GM12878 (cell line): ENCODE data around the gene PCDHAC2. TPM values are rescaled to one million over a fixed set of nuclear protein-coding genes. Genes with fewer than 3 reads are reported as not detected.

Experiments
- ATAC-seq: fragments of 200-7000 bp; cut with Tn5 transposase; 3 replicates; pipeline ENCODE4 v1.9.1; 2020; ENCODE audit warnings: mild to moderate bottlenecking, moderate library complexity
- BruUV-seq: library from RNA; stranded (reverse); fragments of 400-500 nt; replicated peaks from 2 replicates; lab custom pipeline; 2021; lab: Mats Ljungman, UMichigan
- CTCF ChIA-PET: fragments of 300-600 bp; sonication (Branson Sonifier 250); formaldehyde crosslinking; extraction: SDS; loops from one replicate; lab custom pipeline; 2021; ENCODE audit warnings: inconsistent platforms; lab: Yijun Ruan, JAX
- POLR2A ChIA-PET: fragments of 350-600 bp; formaldehyde crosslinking; extraction: SDS; loops from one replicate; lab custom pipeline; 2021; ENCODE audit warnings: inconsistent platforms; lab: Charles Lee
- RAD21 ChIA-PET: fragments of 300-600 bp; sonication (Branson Sonifier 250); formaldehyde crosslinking; loops from one replicate; lab custom pipeline; 2023; ENCODE audit warnings: antibody characterized with exemption; ENCODE audit not compliant: unreplicated experiment; lab: Charles Lee
- SMC1A ChIA-PET: fragments of 300-600 bp; sonication (Branson Sonifier 250); formaldehyde crosslinking; loops from one replicate; lab custom pipeline; 2023; ENCODE audit not compliant: unreplicated experiment, uncharacterized antibody; lab: Charles Lee
- DNase-seq: peaks from one replicate; pipeline ENCODE4 v3.0.0-alpha.2; 2011; ENCODE audit warnings: low read depth, low spot score
- FAIRE-seq: peaks from 3 replicates; lab custom pipeline; 2011; peaks lifted over from hg19 to GRCh38; lab: Jason Lieb, UNC
- H2AFZ ChIP-seq: 2 replicates; pipeline ENCODE4 v1.6.0; 2011; ENCODE audit warnings: low read depth, low read length, control low read depth; ENCODE audit not compliant: control insufficient read depth
- H3K27ac ChIP-seq: 2 replicates; pipeline ENCODE4 v1.5.1; 2011; ENCODE audit warnings: control low read depth; ENCODE audit not compliant: control insufficient read depth, insufficient read depth
- H3K27me3 ChIP-seq, 2 experiments: replicated peaks in 1 of 2; 2 replicates each; pipeline versions ENCODE4 v1.6.0 to v1.6.1; 2011; ENCODE audit warnings: low read length in 1 of 2; ENCODE audit not compliant: control insufficient read depth in 2 of 2, insufficient read depth in 2 of 2
- H3K36me3 ChIP-seq, 2 experiments: 2 replicates each; pipeline ENCODE4 v1.5.1; 2011; ENCODE audit warnings: low read length in 1 of 2; ENCODE audit not compliant: control insufficient read depth in 2 of 2, insufficient read depth in 2 of 2
- H3K4me1 ChIP-seq: 2 replicates; pipeline ENCODE4 v1.6.1; 2011; ENCODE audit warnings: mild to moderate bottlenecking, low read length, moderate library complexity, mixed read lengths; ENCODE audit not compliant: control insufficient read depth, insufficient read depth
- H3K4me2 ChIP-seq: 2 replicates; pipeline ENCODE4 v1.6.0; 2011; ENCODE audit warnings: control low read depth; ENCODE audit not compliant: control insufficient read depth, insufficient read depth
- H3K4me3 ChIP-seq: fragments of 200-600 bp; sonication (generic); 2 replicates; pipeline ENCODE4 v1.5.1; 2016
- H3K79me2 ChIP-seq: 2 replicates; pipeline ENCODE4 v1.6.0; 2011; ENCODE audit warnings: low read length; ENCODE audit not compliant: control insufficient read depth, insufficient read depth
- H3K9ac ChIP-seq: 2 replicates; pipeline ENCODE4 v1.8.0; 2011; ENCODE audit warnings: low read length, control low read depth, mixed read lengths; ENCODE audit not compliant: control insufficient read depth, insufficient read depth
- H3K9me3 ChIP-seq: replicated peaks from 3 replicates; pipeline ENCODE4 v1.5.1; 2011; ENCODE audit warnings: mild to moderate bottlenecking, low read length; ENCODE audit not compliant: control insufficient read depth, insufficient read depth
- H4K20me1 ChIP-seq: 2 replicates; pipeline ENCODE4 v1.6.0; 2011; ENCODE audit not compliant: control insufficient read depth, insufficient read depth
- BCL3 ChIP-seq: IDR thresholded peaks from 2 replicates; pipeline ENCODE4 v1.6.1; 2011; ENCODE audit warnings: borderline replicate concordance, low read depth, mild to moderate bottlenecking, moderate library complexity, low read length; ENCODE audit not compliant: insufficient read depth, poor library complexity, severe bottlenecking
- EZH2 ChIP-seq: IDR thresholded peaks from 2 replicates; pipeline ENCODE4 v1.6.1; 2012; ENCODE audit warnings: low read depth, mild to moderate bottlenecking, control low read depth, inconsistent platforms, low read length, borderline replicate concordance; ENCODE audit not compliant: control insufficient read depth
- HDAC6 ChIP-seq: fragments of 200-600 bp; sonication (generic); IDR thresholded peaks from one replicate; pipeline ENCODE4 v1.8.0; 2017; ENCODE audit warnings: antibody characterized with exemption; ENCODE audit not compliant: unreplicated experiment
- LARP7 ChIP-seq: fragments of 450-650 bp; IDR thresholded peaks from 2 replicates; pipeline ENCODE4 v1.6.1; 2017; ENCODE audit warnings: mild to moderate bottlenecking
- WRNIP1 ChIP-seq: IDR thresholded peaks from 2 replicates; pipeline ENCODE4 v1.6.1; 2011; ENCODE audit warnings: low read depth, low read length, improper control_type of control experiment, borderline replicate concordance
- ZNF622 ChIP-seq: fragments of 450-650 bp; IDR thresholded peaks from 2 replicates; pipeline ENCODE4 v1.6.1; 2017; ENCODE audit warnings: mild to moderate bottlenecking, inconsistent platforms
- WGBS: methylation state at CpG from one replicate; pipeline ENCODE4 v1.1.6; 2016; ENCODE audit warnings: low lambda C conversion rate; ENCODE audit not compliant: insufficient replicate concordance, insufficient coverage; ENCODE audit errors: missing lambda C conversion rate; 5-methylcytosine and 5-hydroxymethylcytosine counted together
- in situ Hi-C: fragments of 300-500 bp; cut with MboI; formaldehyde crosslinking; loops from 9 replicates; pipeline ENCODE4 v1.14.3; 2018; ENCODE audit warnings: mixed read lengths
- intact Hi-C: fragments of 100-400 bp; cut with micrococcal nuclease; formaldehyde crosslinking; loops from one replicate; pipeline ENCODE4 v1.14.2; 2022; ENCODE audit not compliant: unreplicated experiment
- polyA plus RNA-seq, 11 experiments: library from polyadenylated mRNA; depleted of rRNA in 4 of 11; unstranded in 6 of 11; stranded (reverse) in 5 of 11; fragments of >200 nt; fragmentation: Nextera tagmentation in 4 of 11; fragmentation: Illumina TruSeq in 1 of 11; extraction: Ambion mirVana in 4 of 11; extraction: Trizol in 1 of 11; gene quantifications; 1 replicate in 1 of 11; 2 replicates in 10 of 11; pipeline versions ENCODE4 v1.2.1 to v1.2.3, GENCODE V29; 2011 to 2016; ENCODE audit warnings: inconsistent platforms in 2 of 11, missing spikeins in 2 of 11, low read depth in 1 of 11
- total RNA-seq, 4 experiments: library from RNA; depleted of rRNA in 3 of 4; stranded (reverse); fragments of >200 nt in 3 of 4; fragmentation: Illumina TruSeq in 1 of 4; extraction: Trizol in 1 of 4; gene quantifications; 2 replicates each; pipeline versions ENCODE4 v1.2.1 to v1.2.3, GENCODE V29; 2013 to 2021

PCDHAC2 gene
- total and polyA plus RNA-seq, 10 of the 15 experiments (the other 5 are each of a cell fraction or from before 2014, with no cell fraction given), result 0.06 TPM; not detected in 9

GRCh38 chr5:140927228-140927573, 39.1 kb upstream of the PCDHAC2 start:
- WGBS, result 82% methylated on average over 22 of the region's 26 CpGs
- Histone ChIP-seq H3K27me3 (no peaks in the 10 kb centered on the region), H3K4me1 (no peaks in the 10 kb centered on the region), H3K27ac (no peak overlapping the region), H3K4me3 (no peak overlapping the region), H3K9me3 (peaks cover 3% of the 10 kb centered on the region; the same call in 2 of the 3 replicates), H3K9ac (no peak overlapping the region), H2AFZ (no peak overlapping the region), H4K20me1 (no peaks in the 10 kb centered on the region), H3K36me3 (no peaks in the 10 kb centered on the region), H3K79me2 (no peaks in the 10 kb centered on the region), H3K4me2 (no peak overlapping the region)
- DNase-seq, result no peak
- no peak for ATAC-seq
- no peak for FAIRE-seq
- intact Hi-C loops, result no loop called here
- BruUV-seq, result no TSS peak
- ChIA-PET SMC1A (no interaction called here), POLR2A (no interaction called here), CTCF (no interaction called here)
- TF ChIP-seq BCL3 (no peak), HDAC6 (no peak), ZNF622 (no peak), WRNIP1 (no peak), LARP7 (no peak), EZH2 (no peak)
- TF ChIP-seq, all 136 proteins: peak for 0
- in situ Hi-C loops, result no loop called here
- RAD21 ChIA-PET, result no interaction called here
